Chondrocyte (in vitro differentiated cells): ENCODE measurements around the gene ZNRF4. TPM values are rescaled to one million over a fixed set of nuclear protein-coding genes. Genes with fewer than 3 reads are reported as not detected.

Experiments
- DNase-seq: peaks from one replicate; pipeline ENCODE4 v3.0.0; 2021; ENCODE audit warnings: mixed read lengths, low spot score
- H3K27ac Mint-ChIP-seq: one replicate; pipeline ENCODE4 v1.8.0; 2021; ENCODE audit warnings: mild to moderate bottlenecking, moderate library complexity, mixed read lengths; ENCODE audit not compliant: unreplicated experiment
- H3K27me3 Mint-ChIP-seq: 2 replicates; pipeline ENCODE4 v1.8.0; 2021; ENCODE audit warnings: low read depth, mixed read lengths
- H3K36me3 Mint-ChIP-seq: 2 replicates; pipeline ENCODE4 v1.8.0; 2021; ENCODE audit warnings: low read depth, mixed read lengths
- H3K4me1 Mint-ChIP-seq: 2 replicates; pipeline ENCODE4 v1.8.0; 2021; ENCODE audit warnings: low read depth, mild to moderate bottlenecking, mixed read lengths
- H3K4me3 Mint-ChIP-seq: one replicate; pipeline ENCODE4 v1.8.0; 2021; ENCODE audit warnings: mild to moderate bottlenecking, moderate library complexity, mixed read lengths; ENCODE audit not compliant: unreplicated experiment
- H3K9me3 Mint-ChIP-seq: 2 replicates; pipeline ENCODE4 v1.8.0; 2021; ENCODE audit warnings: low read depth, mixed read lengths
- CTCF ChIP-seq: fragments of 200-600 bp; sonication (generic); IDR thresholded peaks from 2 replicates; pipeline ENCODE4 v1.5.0; 2021; ENCODE audit warnings: antibody characterized with exemption, mild to moderate bottlenecking, moderate library complexity
- total RNA-seq: library from RNA; stranded (reverse); gene quantifications from 3 replicates; pipeline ENCODE4 v1.2.1, GENCODE V29; 2021

Gene ZNRF4
- total RNA-seq, 1 donor from 2014 or later: not detected

- DNase-seq: no peak
- H3K27ac Mint-ChIP-seq: no peak overlapping the region
- H3K4me3 Mint-ChIP-seq: no peak overlapping the region
Measured at GRCh38 chr19:5456841-5457200, 1.6 kb downstream of the ZNRF4 start.

DNA sequence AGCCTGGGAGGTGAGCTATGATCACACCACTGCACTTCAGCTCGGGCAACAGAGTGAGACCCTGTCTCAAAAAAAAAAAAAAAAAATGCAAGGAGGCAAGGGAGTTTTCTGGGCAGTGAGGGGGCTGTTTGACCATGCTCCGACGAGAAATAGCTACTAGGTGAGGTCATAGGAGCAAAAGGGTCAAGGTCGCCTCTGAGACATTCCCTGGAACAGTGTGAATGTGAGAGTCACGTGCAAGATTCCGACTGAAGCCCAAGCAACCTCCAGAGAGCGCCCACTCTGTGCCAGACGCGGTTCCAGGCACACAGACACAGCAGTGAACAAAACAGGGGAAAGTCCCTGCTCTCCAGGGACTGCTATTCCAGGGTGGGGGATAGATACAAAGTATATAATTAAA, 2.5 kb downstream of the ZNRF4 start:
- H3K27me3 Mint-ChIP-seq: peaks cover 11% of the 10 kb centered on the region
- no peaks in the 10 kb centered on the region for H3K36me3 Mint-ChIP-seq
- H3K4me3 Mint-ChIP-seq: no peak overlapping the region
- no peak overlapping the region for H3K27ac Mint-ChIP-seq
- no peaks in the 10 kb centered on the region for H3K4me1 Mint-ChIP-seq
- TF ChIP-seq CTCF: no peak
- H3K9me3 Mint-ChIP-seq: peaks cover under 1% of the 10 kb centered on the region
- DNase-seq: no peak

More at GRCh38 chr19:5456841-5457200, 1.6 kb downstream of the ZNRF4 start:
- H3K4me1 Mint-ChIP-seq: no peaks in the 10 kb centered on the region
- no peaks in the 10 kb centered on the region for H3K36me3 Mint-ChIP-seq
- peaks cover 4% of the 10 kb centered on the region for H3K27me3 Mint-ChIP-seq
- no peak for TF ChIP-seq CTCF
- no peaks in the 10 kb centered on the region for H3K9me3 Mint-ChIP-seq

- DNase-seq: no peak
- Mint-ChIP-seq H3K4me3 (no peak overlapping the region), H3K36me3 (no peaks in the 10 kb centered on the region), H3K4me1 (no peaks in the 10 kb centered on the region), H3K27me3 (peaks cover 13% of the 10 kb centered on the region), H3K9me3 (peaks cover 7% of the 10 kb centered on the region), H3K27ac (no peak overlapping the region)
- TF ChIP-seq CTCF: no peak
Measured at GRCh38 chr19:5458420-5458819, 3.2 kb downstream of the ZNRF4 start.

DNA sequence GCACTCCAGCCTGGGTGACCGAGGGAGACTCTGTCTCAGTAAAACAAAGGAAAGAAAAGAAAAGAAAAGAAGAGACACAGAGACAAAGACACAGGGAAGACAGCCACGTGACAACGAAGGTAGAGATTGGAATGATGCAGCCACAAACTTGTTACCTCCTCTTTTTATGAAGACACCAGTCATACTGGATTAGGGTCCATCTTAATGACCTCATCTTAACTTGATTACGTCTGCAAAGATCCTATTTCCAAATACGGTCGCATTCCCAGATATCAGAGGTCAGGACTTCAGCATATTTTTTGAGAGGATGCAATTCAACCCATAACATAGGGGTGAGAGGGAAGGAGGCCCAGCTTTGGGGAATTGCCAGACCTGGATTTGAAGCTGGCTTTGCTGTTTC, 4.1 kb downstream of the ZNRF4 start:
- no peaks in the 10 kb centered on the region for H3K4me1 Mint-ChIP-seq
- H3K4me3 Mint-ChIP-seq: no peak overlapping the region
- H3K36me3 Mint-ChIP-seq: no peaks in the 10 kb centered on the region
- no peak for TF ChIP-seq CTCF
- H3K27ac Mint-ChIP-seq: no peak overlapping the region
- no peak for DNase-seq
- H3K27me3 Mint-ChIP-seq: peaks cover 22% of the 10 kb centered on the region
- H3K9me3 Mint-ChIP-seq: peaks cover 8% of the 10 kb centered on the region

- Mint-ChIP-seq H3K4me3 (no peak overlapping the region), H3K27ac (no peak overlapping the region), H3K36me3 (no peaks in the 10 kb centered on the region), H3K27me3 (peaks cover 28% of the 10 kb centered on the region), H3K4me1 (no peaks in the 10 kb centered on the region), H3K9me3 (peaks cover 8% of the 10 kb centered on the region)
- no peak for DNase-seq
- no peak for TF ChIP-seq CTCF
Measured at GRCh38 chr19:5460748-5461147, 5.5 kb downstream of the ZNRF4 start.
